ENCODE results near the gene GUCA2B.

DNA sequence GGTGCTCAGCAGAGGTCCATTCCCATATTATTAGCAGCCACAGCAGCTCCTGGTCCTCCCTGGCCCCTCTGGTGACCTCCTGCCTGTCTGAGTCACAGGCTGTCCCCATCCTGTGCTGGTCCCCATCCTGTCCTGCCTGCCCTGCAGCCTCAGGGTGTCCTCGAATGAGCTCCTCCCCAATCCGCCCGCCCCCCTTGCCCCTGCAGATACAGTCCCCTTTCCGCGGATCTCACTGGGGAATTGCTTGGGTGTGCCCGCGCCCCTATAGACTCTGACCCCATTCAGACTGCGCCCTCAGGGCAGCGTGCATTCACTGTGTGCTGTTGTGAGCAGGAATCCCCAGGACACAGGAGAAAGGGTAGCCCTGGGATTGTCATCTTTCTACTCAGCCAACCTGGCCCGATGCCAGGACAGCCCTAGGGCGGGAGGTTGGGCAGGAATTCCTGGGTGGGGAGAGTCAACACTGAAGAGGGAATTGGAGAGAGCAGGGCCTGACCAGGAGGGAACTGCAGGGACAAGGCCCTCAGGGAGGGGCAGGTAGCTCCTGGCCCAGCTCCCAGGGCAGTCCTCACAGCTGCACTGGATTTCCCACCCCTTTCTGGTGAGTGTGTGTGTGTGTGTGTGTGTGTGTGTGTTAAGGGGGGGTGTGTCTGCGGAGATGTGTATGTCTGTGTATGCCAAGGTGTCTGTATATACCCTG, 12.5 kb downstream of the GUCA2B start:
- TF ChIP-seq, protein P1, sequence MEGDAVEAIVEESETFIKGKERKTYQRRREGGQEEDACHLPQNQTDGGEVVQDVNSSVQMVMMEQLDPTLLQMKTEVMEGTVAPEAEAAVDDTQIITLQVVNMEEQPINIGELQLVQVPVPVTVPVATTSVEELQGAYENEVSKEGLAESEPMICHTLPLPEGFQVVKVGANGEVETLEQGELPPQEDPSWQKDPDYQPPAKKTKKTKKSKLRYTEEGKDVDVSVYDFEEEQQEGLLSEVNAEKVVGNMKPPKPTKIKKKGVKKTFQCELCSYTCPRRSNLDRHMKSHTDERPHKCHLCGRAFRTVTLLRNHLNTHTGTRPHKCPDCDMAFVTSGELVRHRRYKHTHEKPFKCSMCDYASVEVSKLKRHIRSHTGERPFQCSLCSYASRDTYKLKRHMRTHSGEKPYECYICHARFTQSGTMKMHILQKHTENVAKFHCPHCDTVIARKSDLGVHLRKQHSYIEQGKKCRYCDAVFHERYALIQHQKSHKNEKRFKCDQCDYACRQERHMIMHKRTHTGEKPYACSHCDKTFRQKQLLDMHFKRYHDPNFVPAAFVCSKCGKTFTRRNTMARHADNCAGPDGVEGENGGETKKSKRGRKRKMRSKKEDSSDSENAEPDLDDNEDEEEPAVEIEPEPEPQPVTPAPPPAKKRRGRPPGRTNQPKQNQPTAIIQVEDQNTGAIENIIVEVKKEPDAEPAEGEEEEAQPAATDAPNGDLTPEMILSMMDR (IDR thresholded peaks at IDR 0.05): no peak
- no peak for TF ChIP-seq POLR2AphosphoS5 (IDR thresholded peaks at IDR 0.05; ENCODE audit: insufficient read depth in 1 of 2, low read depth in 1 of 2)

Data from vagina (tissue), 2 donors.